ENCODE measurements around the gene OR52E5. TPM values are rescaled to one million over a fixed set of nuclear protein-coding genes. Genes with fewer than 3 reads are reported as not detected.

Gene OR52E5
- not detected for total RNA-seq

DNA sequence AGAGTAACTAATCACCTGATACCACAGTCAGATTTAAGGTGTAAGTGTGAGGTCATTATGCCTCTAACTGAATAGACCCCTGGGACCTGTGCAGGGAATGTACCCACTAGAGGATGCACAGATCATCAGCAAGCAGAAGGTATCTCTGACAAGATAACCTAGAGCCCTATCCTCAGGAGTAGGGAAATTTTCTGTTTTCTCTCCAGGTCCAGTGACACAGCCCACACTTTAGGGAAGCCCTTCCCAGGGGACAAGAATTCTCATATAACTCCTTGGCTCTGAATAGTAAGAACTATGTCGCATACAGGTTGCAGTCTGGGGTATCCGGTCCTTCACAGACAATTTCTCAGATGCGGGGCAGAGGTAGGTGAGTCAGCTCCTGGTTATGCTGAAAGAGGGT is at the start of gene OR52E5:
Gene OR52E5 (plus strand): TSS at position 301 of the 400 bp plus-strand sequence. CDS start 7,569 bp downstream, outside the sequence.
- Histone ChIP-seq H3K9me3 (no peaks in the 10 kb centered on the region), H3K27ac (no peak within 1 kb of the TSS), H3K27me3 (no peaks in the 10 kb centered on the region), H3K4me3 (no peak within 1 kb of the TSS), H3K36me3 (replicated peaks in 1 of 2; ENCODE audit: insufficient read depth in 1 of 2, low read depth in 2 of 2) (no peaks in the 10 kb centered on the region), H3K4me1 (no peaks in the 10 kb centered on the region)
- TF ChIP-seq POLR2A (IDR thresholded peaks at IDR 0.05) = no peak
- TF ChIP-seq, protein P1, sequence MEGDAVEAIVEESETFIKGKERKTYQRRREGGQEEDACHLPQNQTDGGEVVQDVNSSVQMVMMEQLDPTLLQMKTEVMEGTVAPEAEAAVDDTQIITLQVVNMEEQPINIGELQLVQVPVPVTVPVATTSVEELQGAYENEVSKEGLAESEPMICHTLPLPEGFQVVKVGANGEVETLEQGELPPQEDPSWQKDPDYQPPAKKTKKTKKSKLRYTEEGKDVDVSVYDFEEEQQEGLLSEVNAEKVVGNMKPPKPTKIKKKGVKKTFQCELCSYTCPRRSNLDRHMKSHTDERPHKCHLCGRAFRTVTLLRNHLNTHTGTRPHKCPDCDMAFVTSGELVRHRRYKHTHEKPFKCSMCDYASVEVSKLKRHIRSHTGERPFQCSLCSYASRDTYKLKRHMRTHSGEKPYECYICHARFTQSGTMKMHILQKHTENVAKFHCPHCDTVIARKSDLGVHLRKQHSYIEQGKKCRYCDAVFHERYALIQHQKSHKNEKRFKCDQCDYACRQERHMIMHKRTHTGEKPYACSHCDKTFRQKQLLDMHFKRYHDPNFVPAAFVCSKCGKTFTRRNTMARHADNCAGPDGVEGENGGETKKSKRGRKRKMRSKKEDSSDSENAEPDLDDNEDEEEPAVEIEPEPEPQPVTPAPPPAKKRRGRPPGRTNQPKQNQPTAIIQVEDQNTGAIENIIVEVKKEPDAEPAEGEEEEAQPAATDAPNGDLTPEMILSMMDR (IDR thresholded peaks at IDR 0.05) = no peak
- intact Hi-C loops (cut with DNase I) = no loop called here
- ATAC-seq (no peak), DNase-seq (no peak)
- WGBS, 2 donors = 66 to 74% methylated on average over 3 of the region's 3 CpGs

DNA sequence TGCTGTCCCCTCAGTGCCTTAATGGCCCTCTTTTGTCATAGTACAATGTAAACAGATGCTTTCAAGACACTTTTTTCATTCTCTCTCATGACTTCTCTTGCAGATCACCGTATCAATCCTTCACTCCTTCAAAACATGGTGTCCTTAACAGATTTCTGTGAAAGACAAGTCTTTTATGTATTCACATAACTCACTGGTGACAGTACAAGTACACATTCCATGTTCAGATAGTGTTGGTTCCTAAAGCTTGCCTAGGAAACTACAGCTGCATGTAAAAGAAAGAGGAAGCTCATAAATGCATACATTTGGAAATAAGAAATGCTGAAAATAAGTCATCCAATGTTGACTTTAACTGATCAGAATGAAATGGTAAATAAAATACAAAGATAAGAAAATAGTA is 46.3 kb upstream of the OR52E5 start:
- H3K4me1 ChIP-seq = no peaks in the 10 kb centered on the region
- peaks cover 0 to 3% (median 0%) of the 10 kb centered on the region in 3 donors for H3K9me3 ChIP-seq
- no peak overlapping the region for H3K27ac ChIP-seq
- no peaks in the 10 kb centered on the region for H3K27me3 ChIP-seq
- ATAC-seq (no peak), DNase-seq (no peak)
- H3K36me3 ChIP-seq (replicated peaks in 1 of 2; ENCODE audit: insufficient read depth in 1 of 2, low read depth in 2 of 2) = no peaks in the 10 kb centered on the region
- TF ChIP-seq, protein P1 (IDR thresholded peaks at IDR 0.05) = no peak
- TF ChIP-seq POLR2A (IDR thresholded peaks at IDR 0.05) = no peak
- WGBS, 2 donors = 47 to 57% methylated on average over 1 of the region's 1 CpG
- intact Hi-C loops (cut with DNase I) = no loop called here
- H3K4me3 ChIP-seq = no peak overlapping the region

DNA sequence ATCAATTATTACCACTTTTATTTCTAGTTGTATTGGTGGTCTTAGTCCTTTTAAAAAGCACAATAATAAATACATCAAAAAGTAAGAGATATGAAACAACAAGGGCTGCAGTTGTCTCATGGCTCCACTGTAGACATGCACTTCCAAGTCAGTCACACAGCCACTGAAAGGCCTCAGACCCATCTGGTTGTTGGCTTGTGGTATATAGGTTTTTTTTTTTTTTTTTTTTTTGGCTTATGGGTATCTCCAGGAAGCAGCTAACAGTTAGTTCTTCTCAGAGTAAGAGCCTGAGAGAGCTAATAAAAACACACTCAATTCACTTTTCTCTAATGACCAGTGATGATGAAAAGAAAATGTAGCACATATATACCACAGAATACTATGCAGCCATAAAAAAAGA is 45.3 kb upstream of the OR52E5 start:
- Histone ChIP-seq H3K27me3 (no peaks in the 10 kb centered on the region), H3K27ac (no peak overlapping the region), H3K4me3 (no peak overlapping the region), H3K9me3 (peaks cover 0 to 3% (median 0%) of the 10 kb centered on the region in 3 donors), H3K36me3 (replicated peaks in 1 of 2; ENCODE audit: insufficient read depth in 1 of 2, low read depth in 2 of 2) (no peaks in the 10 kb centered on the region), H3K4me1 (no peaks in the 10 kb centered on the region)
- intact Hi-C loops (cut with DNase I) = no loop called here
- TF ChIP-seq, protein P1 (IDR thresholded peaks at IDR 0.05) = no peak
- TF ChIP-seq POLR2A (IDR thresholded peaks at IDR 0.05) = no peak
- no peak for DNase-seq
- ATAC-seq = no peak

DNA sequence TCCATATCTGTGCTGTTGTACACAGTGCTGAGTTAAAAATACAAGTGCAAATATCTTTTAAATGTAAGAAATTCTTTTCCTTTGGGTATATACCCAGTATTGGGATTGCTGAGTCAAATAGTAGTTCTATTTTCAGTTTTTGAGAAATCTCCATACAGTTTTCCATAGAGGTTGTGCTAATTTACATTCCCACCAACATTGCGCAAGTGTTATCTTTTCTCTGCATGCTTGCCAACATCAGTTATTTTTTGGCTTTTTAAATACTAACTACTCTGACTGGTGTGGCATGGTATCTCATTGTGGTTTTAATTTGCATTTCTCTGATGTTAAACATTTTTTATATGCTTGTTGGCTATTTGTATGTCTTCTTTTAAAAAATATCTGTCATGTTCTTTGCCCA is 42.0 kb upstream of the OR52E5 start:
- DNase-seq (no peak), ATAC-seq (no peak)
- TF ChIP-seq, protein P1 (IDR thresholded peaks at IDR 0.05) = no peak
- TF ChIP-seq POLR2A (IDR thresholded peaks at IDR 0.05) = no peak
- Histone ChIP-seq H3K4me3 (no peak overlapping the region), H3K9me3 (peaks cover 0 to 3% (median 0%) of the 10 kb centered on the region in 3 donors), H3K36me3 (replicated peaks in 1 of 2; ENCODE audit: insufficient read depth in 1 of 2, low read depth in 2 of 2) (no peaks in the 10 kb centered on the region), H3K27ac (no peak overlapping the region), H3K4me1 (no peaks in the 10 kb centered on the region), H3K27me3 (no peaks in the 10 kb centered on the region)
- intact Hi-C loops (cut with DNase I) = no loop called here
- WGBS, 2 donors = 53 to 63% methylated on average over 1 of the region's 1 CpG

DNA sequence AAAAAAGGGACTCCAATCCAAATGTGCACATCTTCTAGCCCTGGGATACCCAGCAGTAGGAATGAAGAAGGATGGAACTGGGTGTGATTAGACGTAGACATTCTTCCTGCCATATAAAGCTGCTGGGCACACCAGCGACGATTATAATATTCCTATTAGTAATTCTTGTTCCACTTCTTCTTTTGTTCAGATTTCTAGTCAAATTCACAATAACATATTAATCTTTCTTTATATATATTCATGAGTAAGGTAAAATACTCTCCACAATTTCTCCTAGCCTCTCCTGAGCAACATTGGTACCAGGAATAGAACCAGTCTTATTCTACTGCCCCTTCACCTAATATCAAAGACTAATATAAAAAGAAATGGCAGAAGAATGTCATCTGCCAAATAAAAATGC is 35.4 kb upstream of the OR52E5 start, which contains the start of gene OR52E8:
Gene OR52E8 (minus strand): TSS at position 101 of the 400 bp plus-strand sequence. CDS start 0 bp downstream, at position 101.
- Histone ChIP-seq H3K9me3 (no peaks in the 10 kb centered on the region), H3K36me3 (replicated peaks in 1 of 2; ENCODE audit: insufficient read depth in 1 of 2, low read depth in 2 of 2) (no peaks in the 10 kb centered on the region), H3K27me3 (no peaks in the 10 kb centered on the region), H3K27ac (no peak within 1 kb of the TSS), H3K4me1 (no peaks in the 10 kb centered on the region), H3K4me3 (no peak within 1 kb of the TSS)
- TF ChIP-seq, protein P1 (IDR thresholded peaks at IDR 0.05) = no peak
- no peak for TF ChIP-seq POLR2A (IDR thresholded peaks at IDR 0.05)
- intact Hi-C loops (cut with DNase I) = no loop called here
- DNase-seq (no peak), ATAC-seq (no peak)
- WGBS, 2 donors = 75 to 83% methylated on average over 3 of the region's 3 CpGs

Measured in body of pancreas (tissue), 4 donors.